LNCAP (cell line): ENCODE data around the gene VENTX.

Source experiments
- CTCF ChIP-seq: fragments of 450-650 bp; IDR thresholded peaks from 2 replicates; pipeline ENCODE4 v1.5.1; 2017; ENCODE audit warnings: mild to moderate bottlenecking

Gene VENTX

GRCh38 chr10:133221331-133221730 lies 16.3 kb upstream of the VENTX start:
- no peak for TF ChIP-seq CTCF

- TF ChIP-seq CTCF, result no peak
These were observed 13.6 kb upstream of the VENTX start for GRCh38 chr10:133224076-133224475.

- no peak for TF ChIP-seq CTCF
These were observed 12.8 kb upstream of the VENTX start for GRCh38 chr10:133224756-133225372.

- TF ChIP-seq CTCF, result no peak
These were observed 11.9 kb upstream of the VENTX start for GRCh38 chr10:133225707-133226191.

GRCh38 chr10:133226251-133226808 lies 11.3 kb upstream of the VENTX start:
- TF ChIP-seq CTCF, result no peak

- TF ChIP-seq CTCF, result no peak
These were observed 10.4 kb upstream of the VENTX start for GRCh38 chr10:133227256-133227655.

- no peak for TF ChIP-seq CTCF
These were observed 8.2 kb upstream of the VENTX start for GRCh38 chr10:133229265-133230043.
